IMR-90 (cell line): Measurements from ENCODE around the gene ARL14.

Experiments
- BHLHE40 ChIP-seq: fragments of 150-350 bp; IDR thresholded peaks from 2 replicates; pipeline ENCODE4 v1.6.1; 2016; ENCODE audit warnings: mild to moderate bottlenecking, low read depth, low read length
- CEBPB ChIP-seq: IDR thresholded peaks from 2 replicates; pipeline ENCODE4 v1.6.1; 2012; ENCODE audit warnings: low read depth, low read length, improper control_type of control experiment
- MAZ ChIP-seq: IDR thresholded peaks from 2 replicates; pipeline ENCODE4 v1.6.1; 2012; ENCODE audit warnings: low read depth, mild to moderate bottlenecking, low read length, improper control_type of control experiment, moderate library complexity, borderline replicate concordance
- POLR2A ChIP-seq: IDR thresholded peaks from 2 replicates; pipeline ENCODE4 v1.6.1; 2012; ENCODE audit warnings: mild to moderate bottlenecking, low read depth, low read length
- RCOR1 ChIP-seq: IDR thresholded peaks from 2 replicates; pipeline ENCODE4 v1.6.1; 2012; ENCODE audit warnings: mild to moderate bottlenecking, low read length, improper control_type of control experiment; ENCODE audit not compliant: insufficient replicate concordance
- RFX5 ChIP-seq: IDR thresholded peaks from 2 replicates; pipeline ENCODE4 v1.8.0; 2012; ENCODE audit warnings: low read depth, mild to moderate bottlenecking, low read length, moderate library complexity
- SMC3 ChIP-seq: fragments of 150-350 bp; IDR thresholded peaks from 2 replicates; pipeline ENCODE4 v1.6.1; 2016; ENCODE audit warnings: low read depth, mild to moderate bottlenecking, antibody characterized with exemption, low read length, moderate library complexity
- TF ChIP-seq, protein P1 (sequence below): conservative IDR thresholded peaks from 2 replicates; pipeline ENCODE4 v1.5.1; 2012; ENCODE audit warnings: mild to moderate bottlenecking, low read depth, low read length, improper control_type of control experiment

DNA sequence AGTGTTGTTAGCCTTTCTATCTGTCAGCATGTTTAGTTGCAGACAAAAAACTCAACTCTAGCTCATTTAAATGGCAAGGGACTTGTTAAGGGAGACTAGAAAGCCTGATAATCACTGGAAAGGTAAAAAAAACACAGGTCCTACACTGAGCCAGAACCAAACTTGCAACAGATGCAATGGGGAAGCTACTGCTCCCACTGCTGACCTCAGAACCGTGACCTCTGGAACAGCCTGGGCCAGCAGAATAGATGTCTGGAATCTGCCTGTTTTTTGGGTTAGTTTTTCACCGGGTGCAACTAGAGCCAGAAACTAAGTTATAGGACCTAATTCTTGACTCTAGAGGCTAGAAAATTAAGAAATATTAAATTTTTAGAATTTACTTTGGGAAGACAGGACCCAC, 32.5 kb upstream of the ARL14 start:
- no peak for TF ChIP-seq POLR2A
- TF ChIP-seq, protein P1, sequence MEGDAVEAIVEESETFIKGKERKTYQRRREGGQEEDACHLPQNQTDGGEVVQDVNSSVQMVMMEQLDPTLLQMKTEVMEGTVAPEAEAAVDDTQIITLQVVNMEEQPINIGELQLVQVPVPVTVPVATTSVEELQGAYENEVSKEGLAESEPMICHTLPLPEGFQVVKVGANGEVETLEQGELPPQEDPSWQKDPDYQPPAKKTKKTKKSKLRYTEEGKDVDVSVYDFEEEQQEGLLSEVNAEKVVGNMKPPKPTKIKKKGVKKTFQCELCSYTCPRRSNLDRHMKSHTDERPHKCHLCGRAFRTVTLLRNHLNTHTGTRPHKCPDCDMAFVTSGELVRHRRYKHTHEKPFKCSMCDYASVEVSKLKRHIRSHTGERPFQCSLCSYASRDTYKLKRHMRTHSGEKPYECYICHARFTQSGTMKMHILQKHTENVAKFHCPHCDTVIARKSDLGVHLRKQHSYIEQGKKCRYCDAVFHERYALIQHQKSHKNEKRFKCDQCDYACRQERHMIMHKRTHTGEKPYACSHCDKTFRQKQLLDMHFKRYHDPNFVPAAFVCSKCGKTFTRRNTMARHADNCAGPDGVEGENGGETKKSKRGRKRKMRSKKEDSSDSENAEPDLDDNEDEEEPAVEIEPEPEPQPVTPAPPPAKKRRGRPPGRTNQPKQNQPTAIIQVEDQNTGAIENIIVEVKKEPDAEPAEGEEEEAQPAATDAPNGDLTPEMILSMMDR = no peak
- no peak for TF ChIP-seq CEBPB
- TF ChIP-seq RFX5 = no peak
- TF ChIP-seq BHLHE40 = no peak
- no peak for TF ChIP-seq RCOR1
- no peak for TF ChIP-seq SMC3
- TF ChIP-seq MAZ = no peak
